Naive thymus-derived CD8-positive, alpha-beta T cell (primary cell): ENCODE results near the gene VASH2. TPM values are rescaled to one million over a fixed set of nuclear protein-coding genes. Genes with fewer than 3 reads are reported as not detected.
"Not testable (repeated sequence)": the region's sequence is repeated elsewhere in the genome, so short reads cannot be mapped to it uniquely, and the experiment has no call there.

Experiments used
- ATAC-seq, 2 donors: fragments of 150-1000 bp; cut with Tn5 transposase in 1 of 2; sonication (Bioruptor Pico), chemical (Tn5 transposase) in 1 of 2; 1 replicate in 1 of 2; 2 replicates in 1 of 2; pipeline ENCODE4 v1.10.0; 2021; ENCODE audit warnings: mild to moderate bottlenecking in 2 of 2, moderate library complexity in 2 of 2
- POLR2A ChIA-PET: fragments of 350-600 bp; sonication (Branson Sonifier 250); formaldehyde crosslinking; loops from one replicate; lab custom pipeline; 2021; ENCODE audit warnings: antibody characterized with exemption; lab: Charles Lee
- DNase-seq, 10 donors: peaks; one replicate each; pipeline versions ENCODE4 v3.0.0 to v3.0.0-alpha.2; 2020 to 2022
- H3K27ac Mint-ChIP-seq, 10 donors: one replicate each; pipeline ENCODE4 v1.8.0; 2020 to 2022; ENCODE audit warnings: mild to moderate bottlenecking in 10 of 10, mixed read lengths in 10 of 10, moderate library complexity in 4 of 10, inconsistent platforms in 1 of 10
- H3K27me3 Mint-ChIP-seq, 5 donors: one replicate each; pipeline ENCODE4 v1.8.0; 2021 to 2022; ENCODE audit warnings: mixed read lengths in 5 of 5
- H3K36me3 Mint-ChIP-seq, 3 donors: one replicate each; pipeline ENCODE4 v1.8.0; 2020 to 2022; ENCODE audit warnings: mixed read lengths in 3 of 3, mild to moderate bottlenecking in 2 of 3, inconsistent platforms in 1 of 3
- H3K4me1 Mint-ChIP-seq, 4 donors: one replicate each; pipeline ENCODE4 v1.8.0; 2021 to 2022; ENCODE audit warnings: mixed read lengths in 4 of 4
- H3K4me3 Mint-ChIP-seq, 10 donors: one replicate each; pipeline ENCODE4 v1.8.0; 2020 to 2022; ENCODE audit warnings: mild to moderate bottlenecking in 10 of 10, mixed read lengths in 10 of 10, moderate library complexity in 6 of 10, inconsistent platforms in 1 of 10
- H3K9me3 Mint-ChIP-seq, 9 donors: one replicate each; pipeline ENCODE4 v1.8.0; 2020 to 2022; ENCODE audit warnings: mixed read lengths in 9 of 9, mild to moderate bottlenecking in 3 of 9, inconsistent platforms in 1 of 9, moderate library complexity in 1 of 9
- polyA plus RNA-seq, 3 donors: library from polyadenylated mRNA; unstranded; fragments of 300-500 nt; fragmentation: Illumina TruSeq; gene quantifications; one replicate each; pipeline ENCODE4 v1.2.3, GENCODE V29; 2021
- total RNA-seq, 8 experiments: library from RNA in 2 of 8; stranded (reverse) in 2 of 8; gene quantifications; one replicate each; pipeline ENCODE4 v1.2.3 and lab custom pipeline; 2021 to 2026

The VASH2 gene
- total RNA-seq (not detected), polyA plus RNA-seq (under 1 TPM in 2 of 3 donors, not detected in 1; 0.30 to 0.68 TPM), total RNA-seq (lab: John Stamatoyannopoulos, UW) (0 to 0.08 (median 0.03) reads per million in 6 experiments)

- Mint-ChIP-seq H3K9me3 (peaks cover 0 to 6% (median 0%) of the 10 kb centered on the region in 9 donors), H3K27ac (no peak within 1 kb of the TSS), H3K27me3 (peaks cover 20 to 59% (median 56%) of the 10 kb centered on the region in 5 donors), H3K4me3 (peak within 1 kb of the TSS; percentile 58 to 82 (median 78)), H3K4me1 (peaks cover 3 to 17% (median 13%) of the 10 kb centered on the region in 4 donors), H3K36me3 (no peaks in the 10 kb centered on the region)
- DNase-seq, result peak in 8 of 10 donors; percentile 3 to 64 (median 18)
- POLR2A ChIA-PET, result no interaction called here
- ATAC-seq, result peak; percentile 84 to 94
Observed at GRCh38 chr1:212950243-212951125, at the start of gene VASH2. VASH2 (plus strand) TSS chr1:212950541; CDS start chr1:212951543, 1,002 bp downstream.

- no peak for ATAC-seq
- no peaks in the 10 kb centered on the region for H3K4me1 Mint-ChIP-seq
- no peaks in the 10 kb centered on the region for H3K27me3 Mint-ChIP-seq
Observed at GRCh38 chr1:212901290-212901689, 49.1 kb upstream of the VASH2 start.

GRCh38 chr1:212902054-212902453 is 48.3 kb upstream of the VASH2 start:
- POLR2A ChIA-PET, result interaction anchor here (1.2 kb wide), 1 partner anchor 30 kb away, joined by 3 read pairs; no protein-coding TSS in a partner anchor
- Mint-ChIP-seq H3K4me1 (no peaks in the 10 kb centered on the region), H3K9me3 (peaks cover 3 to 58% (median 34%) of the 10 kb centered on the region in 9 donors), H3K36me3 (peaks cover 26 to 43% (median 39%) of the 10 kb centered on the region in 3 donors), H3K27ac (no peak overlapping the region), H3K4me3 (no peak overlapping the region), H3K27me3 (no peaks in the 10 kb centered on the region)
- ATAC-seq, result no peak
- no peak for DNase-seq

More at GRCh38 chr1:212901290-212901689, 49.1 kb upstream of the VASH2 start:
- POLR2A ChIA-PET, result interaction anchor here (0.6 to 1.2 kb wide), 2 partner anchors 22 to 31 kb away, joined by 3 to 4 read pairs; no protein-coding TSS in a partner anchor
- no peak overlapping the region for H3K27ac Mint-ChIP-seq
- peaks cover 29 to 44% (median 41%) of the 10 kb centered on the region in 3 donors for H3K36me3 Mint-ChIP-seq
- DNase-seq, result no peak
- H3K9me3 Mint-ChIP-seq, result peaks cover 4 to 58% (median 34%) of the 10 kb centered on the region in 9 donors
- no peak overlapping the region for H3K4me3 Mint-ChIP-seq

- Mint-ChIP-seq H3K27ac (no peak overlapping the region), H3K27me3 (peaks cover 0 to 3% (median 0%) of the 10 kb centered on the region in 5 donors), H3K36me3 (peaks cover 12 to 36% (median 23%) of the 10 kb centered on the region in 3 donors), H3K9me3 (peaks cover 3 to 58% (median 34%) of the 10 kb centered on the region in 9 donors), H3K4me3 (no peak overlapping the region), H3K4me1 (no peaks in the 10 kb centered on the region)
- POLR2A ChIA-PET, result no interaction called here
- ATAC-seq (no peak), DNase-seq (no peak)
Observed at GRCh38 chr1:212903664-212904063, 46.7 kb upstream of the VASH2 start.

GRCh38 chr1:212908071-212908470 is 42.3 kb upstream of the VASH2 start:
- DNase-seq, POLR2A ChIA-PET, H3K36me3 Mint-ChIP-seq, H3K4me1 Mint-ChIP-seq, H3K4me3 Mint-ChIP-seq, H3K27me3 Mint-ChIP-seq, ATAC-seq: not testable (repeated sequence)
- Mint-ChIP-seq H3K9me3 (peaks cover 0 to 24% (median 9%) of the 10 kb centered on the region in 9 donors), H3K27ac (peak overlapping the region in 1 of 10 donors; percentile 40)

- no peaks in the 10 kb centered on the region for H3K4me1 Mint-ChIP-seq
- POLR2A ChIA-PET, result no interaction called here
- peaks cover 0 to 20% (median 4%) of the 10 kb centered on the region in 9 donors for H3K9me3 Mint-ChIP-seq
- no peak overlapping the region for H3K4me3 Mint-ChIP-seq
- no peak for DNase-seq
- no peak for ATAC-seq
- peaks cover 0 to 6% (median 0%) of the 10 kb centered on the region in 3 donors for H3K36me3 Mint-ChIP-seq
- peak overlapping the region in 1 of 10 donors; percentile 40 for H3K27ac Mint-ChIP-seq
- peaks cover 0 to 8% (median 0%) of the 10 kb centered on the region in 5 donors for H3K27me3 Mint-ChIP-seq
Observed at GRCh38 chr1:212908971-212909370, 41.4 kb upstream of the VASH2 start.

GRCh38 chr1:212909652-212910063 is 40.7 kb upstream of the VASH2 start:
- H3K4me3 Mint-ChIP-seq, result no peak overlapping the region
- POLR2A ChIA-PET, result no interaction called here
- H3K36me3 Mint-ChIP-seq, result no peaks in the 10 kb centered on the region
- DNase-seq (no peak), ATAC-seq (no peak)
- peaks cover 0 to 13% (median 3%) of the 10 kb centered on the region in 9 donors for H3K9me3 Mint-ChIP-seq
- H3K27me3 Mint-ChIP-seq, result peaks cover 0 to 8% (median 1%) of the 10 kb centered on the region in 5 donors
- no peaks in the 10 kb centered on the region for H3K4me1 Mint-ChIP-seq
- no peak overlapping the region for H3K27ac Mint-ChIP-seq

- DNase-seq, H3K4me1 Mint-ChIP-seq, POLR2A ChIA-PET, H3K27ac Mint-ChIP-seq, H3K27me3 Mint-ChIP-seq, H3K36me3 Mint-ChIP-seq, H3K4me3 Mint-ChIP-seq, H3K9me3 Mint-ChIP-seq, ATAC-seq: not testable (repeated sequence)
Observed at GRCh38 chr1:212910213-212910612, 40.1 kb upstream of the VASH2 start.

- ATAC-seq, DNase-seq, H3K36me3 Mint-ChIP-seq, H3K27ac Mint-ChIP-seq, H3K4me3 Mint-ChIP-seq, H3K4me1 Mint-ChIP-seq, POLR2A ChIA-PET, H3K9me3 Mint-ChIP-seq: not testable (repeated sequence)
- H3K27me3 Mint-ChIP-seq, result peaks cover 2 to 40% (median 14%) of the 10 kb centered on the region in 5 donors
Observed at GRCh38 chr1:212913638-212914037, 36.7 kb upstream of the VASH2 start.

- H3K4me3 Mint-ChIP-seq, POLR2A ChIA-PET, ATAC-seq, H3K4me1 Mint-ChIP-seq, H3K27ac Mint-ChIP-seq, H3K9me3 Mint-ChIP-seq, DNase-seq, H3K36me3 Mint-ChIP-seq: not testable (repeated sequence)
- H3K27me3 Mint-ChIP-seq, result peaks cover 2 to 43% (median 14%) of the 10 kb centered on the region in 5 donors
Observed at GRCh38 chr1:212914110-212914509, 36.2 kb upstream of the VASH2 start.

GRCh38 chr1:212914789-212915188 is 35.6 kb upstream of the VASH2 start:
- Mint-ChIP-seq H3K4me3 (no peak overlapping the region), H3K27ac (no peak overlapping the region), H3K27me3 (peaks cover 2 to 43% (median 14%) of the 10 kb centered on the region in 5 donors), H3K9me3 (peaks cover 0 to 3% (median 0%) of the 10 kb centered on the region in 9 donors), H3K36me3 (no peaks in the 10 kb centered on the region), H3K4me1 (peaks cover 0 to 5% (median 4%) of the 10 kb centered on the region in 4 donors)
- DNase-seq, result no peak
- POLR2A ChIA-PET, result no interaction called here
- ATAC-seq, result no peak

- H3K36me3 Mint-ChIP-seq, result no peaks in the 10 kb centered on the region
- peaks cover 0 to 3% (median 0%) of the 10 kb centered on the region in 9 donors for H3K9me3 Mint-ChIP-seq
- POLR2A ChIA-PET, result no interaction called here
- ATAC-seq (no peak), DNase-seq (no peak)
- H3K4me3 Mint-ChIP-seq, result no peak overlapping the region
- H3K27me3 Mint-ChIP-seq, result peaks cover 2 to 45% (median 10%) of the 10 kb centered on the region in 5 donors
- no peak overlapping the region for H3K27ac Mint-ChIP-seq
- H3K4me1 Mint-ChIP-seq, result peaks cover 0 to 5% (median 4%) of the 10 kb centered on the region in 4 donors
Observed at GRCh38 chr1:212915245-212916091, 34.9 kb upstream of the VASH2 start.
